ENCODE results near the gene CDKAL1.

The CDKAL1 gene

GRCh38 chr6:20705741-20706140 is 171.5 kb downstream of the CDKAL1 start:
- Histone ChIP-seq H3K4me2 (ENCODE audit: low read length) (no peak overlapping the region), H3K9me3 (ENCODE audit: insufficient read depth, low read length) (no peaks in the 10 kb centered on the region), H3K9ac (ENCODE audit: low read length) (no peak overlapping the region), H3K79me2 (ENCODE audit: low read length) (no peaks in the 10 kb centered on the region), H3K4me3 (ENCODE audit: low read length) (no peak overlapping the region), H2AFZ (ENCODE audit: low read depth, low read length) (no peak overlapping the region), H3K36me3 (replicated peaks; ENCODE audit: low read depth, low read length) (no peaks in the 10 kb centered on the region), H3K27me3 (ENCODE audit: low read depth, low read length) (no peaks in the 10 kb centered on the region), H3K4me1 (ENCODE audit: low read length) (no peaks in the 10 kb centered on the region), H4K20me1 (ENCODE audit: insufficient read depth, low read length) (no peaks in the 10 kb centered on the region), H3K27ac (ENCODE audit: low read length) (no peak overlapping the region)
- TF ChIP-seq EZH2phosphoT487 (IDR thresholded peaks at IDR 0.05; ENCODE audit: low read depth) (no peak), CTCF (IDR thresholded peaks at IDR 0.05; ENCODE audit: low read depth, low read length) (no peak)

- Histone ChIP-seq H3K4me1 (ENCODE audit: low read length) (no peaks in the 10 kb centered on the region), H3K36me3 (replicated peaks; ENCODE audit: low read depth, low read length) (no peaks in the 10 kb centered on the region), H3K4me2 (ENCODE audit: low read length) (no peak overlapping the region), H3K79me2 (ENCODE audit: low read length) (no peaks in the 10 kb centered on the region), H2AFZ (ENCODE audit: low read depth, low read length) (no peak overlapping the region), H3K27ac (ENCODE audit: low read length) (no peak overlapping the region), H3K9me3 (ENCODE audit: insufficient read depth, low read length) (no peaks in the 10 kb centered on the region), H3K9ac (ENCODE audit: low read length) (no peak overlapping the region), H3K4me3 (ENCODE audit: low read length) (no peak overlapping the region), H4K20me1 (ENCODE audit: insufficient read depth, low read length) (no peaks in the 10 kb centered on the region), H3K27me3 (ENCODE audit: low read depth, low read length) (no peaks in the 10 kb centered on the region)
- TF ChIP-seq CTCF (IDR thresholded peaks at IDR 0.05; ENCODE audit: low read depth, low read length): no peak
- no peak for TF ChIP-seq EZH2phosphoT487 (IDR thresholded peaks at IDR 0.05; ENCODE audit: low read depth)
These were observed 172.1 kb downstream of the CDKAL1 start for GRCh38 chr6:20706238-20706938.

GRCh38 chr6:20706939-20707485 is 172.8 kb downstream of the CDKAL1 start:
- Histone ChIP-seq H3K4me3 (ENCODE audit: low read length) (no peak overlapping the region), H3K9me3 (ENCODE audit: insufficient read depth, low read length) (no peaks in the 10 kb centered on the region), H4K20me1 (ENCODE audit: insufficient read depth, low read length) (no peaks in the 10 kb centered on the region), H3K4me1 (ENCODE audit: low read length) (no peaks in the 10 kb centered on the region), H3K9ac (ENCODE audit: low read length) (no peak overlapping the region), H3K27me3 (ENCODE audit: low read depth, low read length) (no peaks in the 10 kb centered on the region), H2AFZ (ENCODE audit: low read depth, low read length) (no peak overlapping the region), H3K4me2 (ENCODE audit: low read length) (no peak overlapping the region), H3K79me2 (ENCODE audit: low read length) (no peaks in the 10 kb centered on the region), H3K36me3 (replicated peaks; ENCODE audit: low read depth, low read length) (no peaks in the 10 kb centered on the region), H3K27ac (ENCODE audit: low read length) (no peak overlapping the region)
- TF ChIP-seq CTCF (IDR thresholded peaks at IDR 0.05; ENCODE audit: low read depth, low read length) (no peak), EZH2phosphoT487 (IDR thresholded peaks at IDR 0.05; ENCODE audit: low read depth) (no peak)

- H3K4me2 ChIP-seq (ENCODE audit: low read length): no peak overlapping the region
These were observed 173.6 kb downstream of the CDKAL1 start for GRCh38 chr6:20707870-20708269.

More at GRCh38 chr6:20707870-20708269, 173.6 kb downstream of the CDKAL1 start:
- Histone ChIP-seq H3K4me3 (ENCODE audit: low read length) (no peak overlapping the region), H3K36me3 (replicated peaks; ENCODE audit: low read depth, low read length) (no peaks in the 10 kb centered on the region), H2AFZ (ENCODE audit: low read depth, low read length) (no peak overlapping the region), H3K27me3 (ENCODE audit: low read depth, low read length) (no peaks in the 10 kb centered on the region), H3K4me1 (ENCODE audit: low read length) (no peaks in the 10 kb centered on the region), H3K9me3 (ENCODE audit: insufficient read depth, low read length) (no peaks in the 10 kb centered on the region), H3K27ac (ENCODE audit: low read length) (no peak overlapping the region), H3K79me2 (ENCODE audit: low read length) (no peaks in the 10 kb centered on the region), H4K20me1 (ENCODE audit: insufficient read depth, low read length) (no peaks in the 10 kb centered on the region), H3K9ac (ENCODE audit: low read length) (no peak overlapping the region)
- TF ChIP-seq EZH2phosphoT487 (IDR thresholded peaks at IDR 0.05; ENCODE audit: low read depth): no peak
- no peak for TF ChIP-seq CTCF (IDR thresholded peaks at IDR 0.05; ENCODE audit: low read depth, low read length)
